GM18951 (cell line): Measurements from ENCODE around the gene TAB3.
"Not testable (repeated sequence)": the region's sequence is repeated elsewhere in the genome, so short reads cannot be mapped to it uniquely, and the experiment has no call there.

Experiments used
- POLR2A ChIP-seq: IDR thresholded peaks from 4 replicates; pipeline ENCODE4 v1.6.1; 2011; ENCODE audit warnings: mild to moderate bottlenecking; ENCODE audit not compliant: insufficient read length, insufficient read depth; ENCODE audit errors: extremely low read depth
- in situ Hi-C: fragments of 300-500 bp; cut with MboI; formaldehyde crosslinking; loops from one replicate; pipeline ENCODE4 v1.12.0; 2022; ENCODE audit warnings: low sequenced_read_pairs, mixed read lengths, inconsistent platforms; ENCODE audit not compliant: unreplicated experiment

The TAB3 gene

DNA sequence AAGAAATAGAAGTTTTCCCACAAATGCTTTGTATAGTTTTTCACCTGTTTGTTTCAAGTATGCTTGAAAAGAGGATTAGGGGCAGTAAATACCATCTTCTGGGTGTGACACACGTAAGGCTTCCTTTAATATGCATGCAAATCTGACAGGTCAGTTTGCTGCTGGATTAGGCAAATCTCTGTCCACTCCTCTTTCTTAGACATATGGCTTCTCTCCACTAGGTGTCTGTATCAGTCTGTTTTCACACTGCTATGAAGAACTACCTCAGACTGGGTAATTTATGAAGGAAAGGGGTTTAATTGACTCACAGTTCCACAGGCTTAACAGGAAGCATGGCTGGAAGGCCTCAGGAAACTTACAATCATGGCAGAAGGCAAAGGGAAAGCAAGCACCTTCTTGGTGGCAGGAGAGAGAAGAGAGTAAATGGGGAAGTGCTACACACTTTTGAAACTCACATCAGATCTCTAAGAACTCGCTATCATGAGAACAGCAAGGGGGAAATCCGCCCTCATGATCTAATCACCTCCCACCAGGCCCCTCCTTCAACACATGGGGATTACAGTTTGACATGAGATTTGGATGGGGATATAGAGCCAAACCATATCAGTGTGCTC lies 66.9 kb downstream of the TAB3 start:
- in situ Hi-C loops, result no loop called here

DNA sequence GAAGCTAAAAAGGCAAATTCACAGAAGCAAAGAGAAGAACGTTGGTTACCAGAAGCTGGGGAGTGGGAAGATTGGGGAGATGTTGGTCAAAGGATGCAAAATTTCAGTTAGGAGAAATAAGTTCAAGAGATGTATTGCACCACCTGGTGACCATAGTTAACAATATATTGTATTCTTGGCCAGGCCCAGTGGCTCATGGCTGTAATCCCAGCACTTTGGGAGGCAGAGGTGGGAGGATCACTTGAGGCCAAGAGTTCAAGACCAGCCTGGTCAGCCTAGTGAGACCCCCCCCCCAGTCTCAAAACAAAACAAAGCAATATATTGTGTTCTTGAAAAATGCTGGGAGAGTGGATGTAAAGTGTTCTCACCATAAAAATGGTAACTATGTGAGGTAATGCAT lies 67.9 kb downstream of the TAB3 start:
- in situ Hi-C loops, result no loop called here
- TF ChIP-seq POLR2A, result no peak

More for the DNA sequence above, 66.9 kb downstream of the TAB3 start:
- TF ChIP-seq POLR2A, result no peak

DNA sequence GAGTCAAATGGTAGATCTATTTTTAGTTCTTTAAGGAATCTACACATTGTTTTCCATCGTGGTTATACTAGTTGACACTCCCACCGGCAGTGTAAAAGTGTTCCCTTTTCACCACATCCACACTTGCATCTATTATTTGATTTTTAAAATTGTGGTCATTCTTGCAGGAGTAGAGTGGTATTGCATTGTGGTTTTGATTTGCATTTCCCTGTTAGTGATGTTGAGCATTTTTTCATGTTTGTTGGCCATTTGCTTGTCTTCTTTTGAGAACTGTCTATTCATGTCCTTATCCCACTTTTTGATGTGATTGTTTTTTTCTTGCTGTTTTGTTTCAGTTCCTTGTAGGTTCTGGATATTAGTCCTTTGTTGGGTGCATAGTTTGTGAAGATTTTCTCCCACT lies 70.0 kb downstream of the TAB3 start:
- in situ Hi-C loops, result no loop called here
- no peak for TF ChIP-seq POLR2A

DNA sequence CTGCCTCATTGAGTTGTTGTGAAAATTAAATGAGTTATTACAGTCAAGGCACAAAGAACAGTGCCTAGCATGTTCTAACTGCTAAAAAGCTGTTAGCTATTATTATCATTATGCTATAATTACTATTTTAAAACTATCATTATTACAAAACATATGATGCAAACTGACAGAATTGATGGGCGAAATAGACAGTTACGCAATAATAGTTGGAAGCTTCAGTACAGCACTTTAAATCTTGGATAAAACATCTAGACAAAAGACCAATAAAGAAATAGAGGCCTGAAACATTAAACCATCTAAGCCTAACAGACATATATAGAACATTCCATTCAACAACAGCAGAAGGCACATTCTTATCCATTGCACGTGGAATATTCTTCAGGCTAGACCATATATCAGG lies 73.0 kb downstream of the TAB3 start:
- in situ Hi-C loops, result no loop called here

DNA sequence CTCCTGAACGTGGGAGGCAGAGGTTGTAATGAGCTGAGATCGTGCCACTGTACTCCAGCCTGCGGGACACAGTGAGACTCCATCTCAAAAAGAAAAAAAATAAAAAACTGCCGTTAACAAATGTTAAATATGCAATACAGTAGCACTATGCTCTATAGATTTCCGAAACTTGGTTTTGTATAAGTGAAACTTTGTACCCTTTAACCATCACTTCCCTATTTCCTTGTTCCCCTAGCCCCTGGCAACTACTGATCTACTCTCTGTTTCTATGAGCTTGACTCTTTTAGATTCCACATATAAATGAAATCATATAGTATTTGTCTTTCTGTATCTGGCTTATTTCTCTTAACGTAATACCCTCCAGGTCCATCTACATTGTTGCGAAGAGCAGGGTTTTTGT lies 74.1 kb downstream of the TAB3 start:
- in situ Hi-C loops, result no loop called here
- TF ChIP-seq POLR2A, result no peak

More for the DNA sequence above, 73.0 kb downstream of the TAB3 start:
- TF ChIP-seq POLR2A, result no peak

DNA sequence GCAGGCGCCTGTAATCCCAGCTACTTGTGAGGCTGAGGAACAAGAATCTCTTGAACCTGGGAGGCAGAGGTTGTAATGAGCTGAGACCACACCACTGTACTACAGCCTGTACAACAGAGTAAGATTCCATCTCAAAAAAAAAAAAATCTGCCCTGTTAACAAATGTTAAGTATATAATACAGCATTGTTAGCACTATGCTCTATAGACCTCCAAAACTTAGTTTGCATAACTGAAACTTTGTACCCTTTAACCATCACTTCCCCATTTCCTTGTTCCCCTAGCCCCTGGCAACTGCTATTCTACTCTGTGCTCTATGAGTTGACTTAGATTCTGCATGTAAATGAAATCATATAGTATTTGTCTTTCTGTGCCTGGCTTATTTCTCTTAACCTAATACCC lies 76.7 kb downstream of the TAB3 start:
- in situ Hi-C loops, result no loop called here

DNA sequence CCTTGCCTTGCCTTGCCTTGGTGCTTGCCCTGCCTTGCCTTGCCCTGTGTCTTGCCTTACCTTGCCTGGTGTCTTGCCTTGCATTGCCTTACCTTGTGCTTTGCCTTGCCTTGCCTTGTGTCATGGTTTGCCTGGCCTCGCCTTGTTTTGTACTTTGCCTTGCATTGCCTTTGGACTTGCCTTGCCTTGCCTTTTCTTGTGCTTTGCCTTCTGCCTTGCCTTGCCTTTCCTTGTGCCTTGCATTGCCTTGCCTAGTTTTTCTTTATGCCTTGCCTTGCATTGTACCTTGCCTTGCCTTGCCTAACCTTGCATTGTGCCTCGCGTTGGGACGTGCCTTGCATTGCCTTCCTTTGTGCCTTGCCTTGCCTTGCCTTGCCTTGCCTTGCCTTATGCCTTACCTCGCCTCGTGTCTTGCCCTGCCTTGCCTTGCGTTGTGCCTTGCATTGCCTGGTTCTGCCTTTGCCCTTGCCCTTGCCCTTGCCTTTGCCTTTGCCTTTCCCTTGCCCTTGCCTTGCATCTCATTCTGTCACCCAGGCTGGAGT lies 82.8 kb downstream of the TAB3 start:
- no peak for TF ChIP-seq POLR2A
- in situ Hi-C loops, result no loop called here

More for the DNA sequence above, 76.7 kb downstream of the TAB3 start:
- no peak for TF ChIP-seq POLR2A

DNA sequence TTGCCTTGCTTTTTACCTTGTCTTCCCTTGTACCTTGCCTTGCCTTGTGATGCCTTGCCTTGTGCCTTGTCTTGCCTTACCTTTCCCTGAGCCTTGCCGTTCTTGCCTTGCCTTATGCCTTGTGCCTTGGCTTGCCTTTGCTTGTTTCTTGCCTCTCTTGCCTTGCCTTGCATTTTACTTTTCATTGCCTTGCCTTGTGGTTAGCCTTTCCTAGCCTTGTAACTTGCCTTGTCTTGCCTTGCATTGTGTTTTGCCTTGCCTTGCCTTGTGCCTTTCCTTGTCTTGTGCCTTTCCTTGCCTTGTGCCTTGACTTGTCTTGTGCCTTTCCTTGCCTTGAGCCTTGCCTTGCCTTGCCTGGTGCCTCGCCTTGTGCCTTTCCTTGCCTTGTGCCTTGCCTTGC lies 84.6 kb downstream of the TAB3 start:
- in situ Hi-C loops, result no loop called here
- TF ChIP-seq POLR2A, result no peak

DNA sequence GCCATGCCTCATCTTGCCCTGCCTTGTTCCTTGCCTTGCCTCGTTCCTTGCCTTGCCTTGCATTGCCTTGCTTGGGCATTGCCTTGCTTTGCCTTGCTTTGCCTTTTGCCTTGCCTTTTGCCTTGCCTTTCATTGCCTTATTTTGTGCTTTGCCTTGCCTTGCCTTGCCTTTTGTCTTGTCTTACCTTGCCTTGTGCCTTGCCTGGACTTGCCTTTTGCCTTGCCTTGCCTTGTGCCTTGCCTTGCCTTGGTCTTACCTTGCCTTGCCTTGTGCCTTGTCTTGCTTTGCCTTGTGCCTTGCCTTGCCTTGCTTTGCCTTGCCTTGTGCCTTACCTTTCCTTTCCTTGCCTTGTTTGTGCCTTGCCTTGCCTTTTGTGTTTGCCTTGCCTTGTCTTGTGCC lies 88.2 kb downstream of the TAB3 start:
- in situ Hi-C loops, result no loop called here
- TF ChIP-seq POLR2A, result no peak

DNA sequence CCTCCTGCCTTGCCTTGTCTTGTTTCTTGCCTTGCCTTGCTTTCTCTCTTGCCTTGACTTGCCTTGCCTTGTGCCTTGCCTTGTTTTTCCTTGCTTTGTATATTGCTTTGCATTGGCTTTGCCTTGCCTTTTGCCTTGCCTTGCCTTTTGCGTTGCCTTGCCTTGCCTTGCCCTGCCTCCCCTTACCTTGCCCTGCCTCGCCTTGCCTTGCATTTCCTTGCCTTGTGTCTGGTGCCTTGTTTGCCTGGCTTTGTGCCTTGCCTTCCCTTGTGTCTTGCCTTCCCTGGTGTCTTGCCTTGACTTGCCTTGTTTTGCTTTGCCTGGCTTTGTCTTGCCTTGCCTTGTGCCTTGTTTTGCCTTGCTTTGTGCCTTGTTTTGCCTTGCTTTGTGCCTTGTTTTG lies 89.7 kb downstream of the TAB3 start:
- no peak for TF ChIP-seq POLR2A
- in situ Hi-C loops, result no loop called here

DNA sequence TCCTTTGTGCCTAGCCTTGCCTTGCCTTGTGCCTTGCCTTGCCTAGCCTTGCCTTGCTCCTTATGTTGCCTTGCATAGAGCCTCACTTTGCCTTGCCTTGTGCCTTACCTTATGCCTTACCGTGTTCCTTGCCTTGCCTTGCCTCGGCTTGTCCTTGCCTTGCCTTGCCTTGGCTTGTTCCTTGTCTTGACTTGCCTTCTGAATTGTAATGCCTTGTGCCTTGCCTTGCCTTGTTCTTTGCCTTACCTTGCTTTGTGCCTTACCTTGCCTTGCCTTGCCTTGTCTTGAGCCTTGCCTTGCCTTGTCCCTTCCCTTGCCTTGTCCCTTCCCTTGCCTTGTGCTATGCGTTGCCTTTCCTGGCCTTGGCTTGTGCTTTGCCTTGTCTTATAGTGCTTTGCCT lies 90.2 kb downstream of the TAB3 start:
- in situ Hi-C loops, result no loop called here

DNA sequence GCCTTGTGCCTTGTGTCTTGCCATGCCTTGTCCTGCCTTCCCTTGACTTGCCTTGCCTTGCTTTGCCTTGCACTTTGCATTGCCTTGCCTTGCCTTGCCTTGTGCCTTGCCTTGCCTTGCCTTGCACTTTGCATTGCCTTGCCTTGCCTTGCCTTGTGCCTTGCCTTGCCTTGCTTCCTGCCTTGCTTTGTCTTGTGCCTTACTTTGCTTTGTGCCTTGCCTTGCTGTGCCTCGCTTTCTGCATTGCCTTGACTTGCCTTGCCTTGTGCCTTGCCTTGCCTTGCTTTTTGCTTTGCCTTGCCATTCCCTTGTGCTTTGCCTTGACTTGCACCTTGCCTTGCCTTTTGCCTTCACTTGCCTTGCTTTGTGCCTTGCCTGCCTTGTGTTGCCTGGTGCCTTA lies 91.8 kb downstream of the TAB3 start:
- in situ Hi-C loops, result not testable (repeated sequence)

More for the DNA sequence above, 90.2 kb downstream of the TAB3 start:
- no peak for TF ChIP-seq POLR2A

DNA sequence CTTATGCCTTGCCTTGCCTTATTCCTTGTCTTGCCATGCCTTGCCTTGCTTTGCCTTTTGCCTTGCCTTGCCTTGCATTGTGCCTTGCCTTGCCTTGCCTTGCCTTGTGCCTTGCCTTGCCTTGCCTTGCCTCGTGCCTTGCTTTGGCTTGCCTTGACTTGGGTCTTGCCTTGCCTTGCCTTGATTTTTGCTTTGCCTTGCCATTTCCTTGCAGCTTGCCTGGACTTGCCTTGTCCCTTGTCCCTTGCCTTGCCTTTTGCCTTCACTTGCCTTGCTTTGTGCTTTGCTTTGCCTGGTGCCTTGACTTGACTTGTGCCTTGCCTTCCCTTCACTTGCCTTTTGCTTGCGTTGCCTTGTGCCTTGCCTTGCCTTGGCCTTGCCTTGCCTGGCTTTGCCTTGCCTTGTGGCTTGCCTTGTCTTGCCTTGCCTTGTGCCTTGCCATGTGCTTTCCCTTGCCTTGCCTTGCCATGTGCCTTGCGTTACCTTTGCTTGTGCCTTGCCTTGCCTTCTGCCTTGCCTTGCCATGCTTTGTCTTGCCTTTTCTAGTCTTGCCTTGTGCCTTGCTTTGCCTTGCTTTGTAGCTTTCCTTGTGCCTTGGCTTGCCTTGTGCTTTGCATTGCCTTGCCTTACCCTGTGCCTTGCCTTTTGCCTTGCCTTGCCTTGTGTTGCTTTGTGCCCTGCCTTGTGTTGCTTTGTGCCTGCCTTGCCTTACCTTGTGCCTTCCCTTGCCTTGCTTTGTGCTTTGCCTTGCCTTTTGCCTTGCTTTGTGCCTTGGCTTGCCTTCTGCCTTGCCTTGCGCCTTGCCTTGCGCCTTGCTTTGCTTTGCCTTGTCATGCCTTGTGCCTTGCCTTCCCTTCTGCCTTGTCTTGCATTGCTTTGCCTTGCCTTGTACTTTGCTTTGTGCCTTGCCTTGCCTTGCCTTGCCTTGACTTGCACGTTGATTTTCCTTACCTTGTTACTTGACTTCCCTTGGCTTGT lies 92.8 kb downstream of the TAB3 start:
- TF ChIP-seq POLR2A, result no peak
- in situ Hi-C loops, result no loop called here

DNA sequence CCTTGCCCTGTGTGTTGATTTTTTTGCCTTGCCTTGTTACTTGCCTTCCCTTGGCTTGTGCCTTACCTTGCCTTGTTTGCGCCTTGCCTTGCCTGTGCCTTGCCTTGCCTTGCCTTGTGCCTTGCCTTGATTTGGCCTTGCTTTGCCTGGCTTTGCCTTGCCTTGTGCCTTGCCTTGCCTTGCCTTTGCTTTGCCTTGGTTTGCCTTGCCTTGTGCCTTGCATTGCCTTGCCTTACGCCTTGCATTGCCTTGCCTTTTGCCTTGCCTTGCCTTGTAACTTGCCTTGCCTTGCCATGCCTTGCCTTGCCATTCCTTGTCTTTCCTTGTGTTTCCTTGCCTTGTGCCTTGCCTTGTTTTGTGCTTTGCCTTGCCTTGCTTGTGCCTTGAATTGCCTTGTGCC lies 94.6 kb downstream of the TAB3 start:
- no peak for TF ChIP-seq POLR2A
- in situ Hi-C loops, result no loop called here
